IMR-90 (cell line): ENCODE data around the gene ACSM3. TPM values are rescaled to one million over a fixed set of nuclear protein-coding genes. Genes with fewer than 3 reads are reported as not detected.

Experiments used
- ATAC-seq: fragments of 200-7000 bp; cut with Tn5 transposase; 2 replicates; pipeline ENCODE4 v1.9.1; 2020; ENCODE audit warnings: low read depth, mild to moderate bottlenecking, moderate library complexity
- BruUV-seq: library from RNA; stranded (reverse); fragments of 400-500 nt; replicated peaks from 2 replicates; lab custom pipeline; 2021; lab: Mats Ljungman, UMichigan
- CTCF ChIA-PET: fragments of 300-600 bp; formaldehyde crosslinking; extraction: SDS; loops from one replicate; lab custom pipeline; 2021; ENCODE audit warnings: antibody characterized with exemption; lab: Yijun Ruan, JAX
- POLR2A ChIA-PET: fragments of 300-600 bp; sonication (Branson Sonifier 250); formaldehyde crosslinking; loops from one replicate; lab custom pipeline; 2022; ENCODE audit warnings: antibody characterized with exemption; ENCODE audit not compliant: unreplicated experiment; lab: Charles Lee
- DNase-seq: peaks from one replicate; pipeline ENCODE4 v3.0.0; 2013
- H2AFZ ChIP-seq: replicated peaks from 2 replicates; pipeline ENCODE3; 2013; ENCODE audit warnings: low read length, mild to moderate bottlenecking; ENCODE audit not compliant: poor library complexity
- H2AK5ac ChIP-seq: 2 replicates; pipeline ENCODE4 v1.6.1; 2013; ENCODE audit warnings: low read depth, low read length, inconsistent platforms
- H2AK9ac ChIP-seq: replicated peaks from 2 replicates; pipeline ENCODE3; 2013; ENCODE audit warnings: mild to moderate bottlenecking, low read depth, low read length, moderate library complexity; ENCODE audit not compliant: poor library complexity
- H2BK120ac ChIP-seq: 2 replicates; pipeline ENCODE4 v1.6.1; 2013; ENCODE audit warnings: low read depth, low read length, inconsistent platforms
- H2BK15ac ChIP-seq: 3 replicates; pipeline ENCODE4 v1.6.1; 2013; ENCODE audit warnings: low read depth, low read length, inconsistent platforms
- H2BK20ac ChIP-seq: 2 replicates; pipeline ENCODE4 v1.6.1; 2013; ENCODE audit warnings: low read depth, mild to moderate bottlenecking, inconsistent platforms, low read length, moderate library complexity
- H2BK5ac ChIP-seq: 2 replicates; pipeline ENCODE4 v1.6.1; 2013; ENCODE audit warnings: mild to moderate bottlenecking, low read depth, low read length, inconsistent platforms; ENCODE audit not compliant: poor library complexity, severe bottlenecking
- H3K14ac ChIP-seq: replicated peaks from 2 replicates; pipeline ENCODE4 v1.6.1; 2013; ENCODE audit warnings: low read depth, low read length, inconsistent platforms
- H3K18ac ChIP-seq: 2 replicates; pipeline ENCODE4 v1.6.1; 2013; ENCODE audit warnings: low read depth, low read length, control low read depth
- H3K23ac ChIP-seq: 2 replicates; pipeline ENCODE4 v1.6.1; 2013; ENCODE audit warnings: low read depth, low read length, inconsistent platforms
- H3K27ac ChIP-seq: 2 replicates; pipeline ENCODE4 v1.5.1; 2013; ENCODE audit warnings: mild to moderate bottlenecking, control low read depth, low read length; ENCODE audit not compliant: insufficient read depth
- H3K27me3 ChIP-seq: 2 replicates; pipeline ENCODE4 v1.6.1; 2013; ENCODE audit warnings: low read length; ENCODE audit not compliant: control insufficient read depth, insufficient read depth
- H3K36me3 ChIP-seq: 2 replicates; pipeline ENCODE4 v1.6.1; 2013; ENCODE audit warnings: low read length, mixed read lengths; ENCODE audit not compliant: control insufficient read depth, insufficient read depth
- H3K4ac ChIP-seq: 2 replicates; pipeline ENCODE4 v1.6.1; 2013; ENCODE audit warnings: low read depth, low read length, inconsistent platforms
- H3K4me1 ChIP-seq: 2 replicates; pipeline ENCODE4 v1.6.1; 2013; ENCODE audit warnings: low read length, mixed read lengths; ENCODE audit not compliant: control insufficient read depth, insufficient read depth
- H3K4me2 ChIP-seq: 2 replicates; pipeline ENCODE4 v1.6.1; 2013; ENCODE audit warnings: low read depth, mild to moderate bottlenecking, control low read depth, low read length, moderate library complexity
- H3K4me3 ChIP-seq: 2 replicates; pipeline ENCODE4 v1.5.1; 2013; ENCODE audit warnings: low read depth, mild to moderate bottlenecking, control low read depth, low read length, moderate library complexity; ENCODE audit not compliant: insufficient read depth
- H3K56ac ChIP-seq: 2 replicates; pipeline ENCODE4 v1.6.1; 2013; ENCODE audit warnings: low read length, inconsistent platforms; ENCODE audit not compliant: insufficient read depth; ENCODE audit errors: extremely low read depth
- H3K79me1 ChIP-seq, 2 experiments: 2 replicates each; pipeline ENCODE4 v1.6.1; 2013; ENCODE audit warnings: low read length in 2 of 2, inconsistent platforms in 1 of 2, low read depth in 1 of 2
- H3K9ac ChIP-seq: 2 replicates; pipeline ENCODE4 v1.6.1; 2013; ENCODE audit warnings: low read depth, low read length, control low read depth
- H3K9me1 ChIP-seq: 2 replicates; pipeline ENCODE4 v1.6.1; 2013; ENCODE audit warnings: low read length, inconsistent platforms; ENCODE audit not compliant: insufficient read depth
- H3K9me3 ChIP-seq: 2 replicates; pipeline ENCODE4 v1.6.1; 2013; ENCODE audit warnings: low read length; ENCODE audit not compliant: control insufficient read depth, insufficient read depth
- H4K20me1 ChIP-seq: 2 replicates; pipeline ENCODE4 v1.6.1; 2013; ENCODE audit warnings: low read length, inconsistent platforms; ENCODE audit not compliant: insufficient read depth
- H4K5ac ChIP-seq: 2 replicates; pipeline ENCODE4 v1.6.1; 2013; ENCODE audit warnings: mild to moderate bottlenecking, low read depth, low read length, control low read depth
- H4K8ac ChIP-seq, 2 experiments: 2 replicates each; pipeline ENCODE4 v1.6.1; 2013; ENCODE audit warnings: low read depth in 2 of 2, low read length in 2 of 2, control low read depth in 1 of 2, inconsistent platforms in 1 of 2
- H4K91ac ChIP-seq: 2 replicates; pipeline ENCODE4 v1.6.1; 2013; ENCODE audit warnings: low read depth, low read length, inconsistent platforms; ENCODE audit not compliant: insufficient read depth
- BHLHE40 ChIP-seq: fragments of 150-350 bp; IDR thresholded peaks from 2 replicates; pipeline ENCODE4 v1.6.1; 2016; ENCODE audit warnings: mild to moderate bottlenecking, low read depth, low read length
- CEBPB ChIP-seq: IDR thresholded peaks from 2 replicates; pipeline ENCODE4 v1.6.1; 2012; ENCODE audit warnings: low read depth, low read length, improper control_type of control experiment
- CHD1 ChIP-seq: IDR thresholded peaks from 2 replicates; pipeline ENCODE4 v1.6.1; 2012; ENCODE audit warnings: low read depth, low read length, improper control_type of control experiment
- FOS ChIP-seq: fragments of 150-350 bp; IDR thresholded peaks from 2 replicates; pipeline ENCODE4 v1.6.1; 2016; ENCODE audit warnings: low read depth, low read length
- MAFK ChIP-seq: IDR thresholded peaks from 2 replicates; pipeline ENCODE4 v1.6.1; 2012; ENCODE audit warnings: low read depth, low read length, improper control_type of control experiment
- MXI1 ChIP-seq: IDR thresholded peaks from 2 replicates; pipeline ENCODE4 v1.6.1; 2012; ENCODE audit warnings: low read depth, mild to moderate bottlenecking, low read length, moderate library complexity, borderline replicate concordance
- POLR2A ChIP-seq: IDR thresholded peaks from 2 replicates; pipeline ENCODE4 v1.6.1; 2012; ENCODE audit warnings: mild to moderate bottlenecking, low read depth, low read length
- RFX5 ChIP-seq: IDR thresholded peaks from 2 replicates; pipeline ENCODE4 v1.8.0; 2012; ENCODE audit warnings: low read depth, mild to moderate bottlenecking, low read length, moderate library complexity
- WGBS, 2 experiments: methylation state at CpG; one replicate each; pipeline versions ENCODE4 v1.1.5 to v1.1.7; 2013; ENCODE audit warnings: missing lambda C conversion rate in 2 of 2; ENCODE audit not compliant: insufficient read length in 1 of 2; ENCODE audit errors: extremely low coverage in 2 of 2; 5-methylcytosine and 5-hydroxymethylcytosine counted together
- dilution Hi-C: fragments of 300-500 bp; cut with HindIII; formaldehyde crosslinking; loops from one replicate; pipeline ENCODE4 v1.14.3; 2018; ENCODE audit warnings: low sequenced_read_pairs; ENCODE audit not compliant: unreplicated experiment
- in situ Hi-C: fragments of 300-500 bp; cut with MboI; formaldehyde crosslinking; loops from 3 replicates; pipeline ENCODE4 v1.14.3; 2019; ENCODE audit warnings: low sequenced_read_pairs, inconsistent platforms, mixed read lengths
- intact Hi-C: fragments of 100-400 bp; cut with micrococcal nuclease; formaldehyde crosslinking; loops from 2 replicates; pipeline ENCODE4 v1.10.0; 2022
- polyA plus RNA-seq, 3 experiments: library from polyadenylated mRNA; depleted of rRNA; stranded (reverse); fragments of >200 nt; gene quantifications; 2 replicates each; pipeline ENCODE4 v1.2.3, GENCODE V29; 2012; ENCODE audit warnings: low replicate concordance in 1 of 3
- total RNA-seq: library from RNA; depleted of rRNA; stranded (reverse); fragments of >200 nt; gene quantifications from 2 replicates; pipeline ENCODE4 v1.2.3, GENCODE V29; 2012

Gene ACSM3
- total and polyA plus RNA-seq, 2 of the 4 experiments (the other 2 are of a cell fraction) = 0.50 to 0.54 TPM

DNA sequence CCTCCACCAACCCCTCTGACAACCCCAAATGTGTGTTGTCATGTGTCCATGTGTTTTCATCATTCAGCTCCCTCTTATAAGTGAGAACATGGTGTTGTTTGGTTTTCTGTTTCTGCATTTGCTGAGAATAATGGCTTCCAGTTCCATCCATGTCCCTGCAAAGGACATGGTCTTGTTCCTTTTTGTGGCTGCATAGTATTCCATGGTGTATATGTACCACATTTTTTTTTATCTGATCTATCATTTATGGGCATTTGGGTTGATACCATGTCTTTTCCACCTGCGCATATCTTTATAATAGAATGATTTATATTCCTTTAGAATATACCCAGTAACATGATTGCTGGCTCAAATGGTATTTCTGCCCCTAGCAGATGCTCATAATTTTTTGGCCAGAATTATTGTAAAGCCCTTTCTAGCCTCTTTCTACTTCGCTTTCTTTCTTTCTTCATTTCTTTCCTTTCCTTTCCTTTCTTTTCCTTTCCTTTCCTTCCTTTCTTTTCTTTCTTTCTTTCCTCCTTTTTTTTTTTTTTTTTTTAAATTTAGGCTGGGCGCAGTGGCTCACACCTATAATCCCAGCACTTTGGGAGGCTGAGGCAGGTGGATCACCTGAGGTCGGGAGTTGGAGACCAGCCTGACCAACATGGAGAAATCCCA lies 55.2 kb downstream of the ACSM3 start:
- H3K4me1 ChIP-seq = no peaks in the 10 kb centered on the region
- no peak overlapping the region for H2BK15ac ChIP-seq
- H4K91ac ChIP-seq = no peak overlapping the region
- no peak overlapping the region for H3K4me3 ChIP-seq
- H3K27ac ChIP-seq = no peak overlapping the region
- H3K14ac ChIP-seq = no peak overlapping the region
- H3K9ac ChIP-seq = no peak overlapping the region
- in situ Hi-C loops (no loop called here), intact Hi-C loops (no loop called here), dilution Hi-C loops (no loop called here)
- ATAC-seq = no peak
- no peak overlapping the region for H2AFZ ChIP-seq
- no peaks in the 10 kb centered on the region for H3K79me1 ChIP-seq
- peaks cover 2% of the 10 kb centered on the region; the same call in 1 of the 2 replicates for H3K36me3 ChIP-seq
- no CpG with 5 or more reads among the region's 4 CpGs for WGBS, 2 experiments
- no TSS peak for BruUV-seq
- H2BK20ac ChIP-seq = no peak overlapping the region
- no peak overlapping the region for H2BK5ac ChIP-seq
- ChIA-PET POLR2A (no interaction called here), CTCF (no interaction called here)
- H2AK9ac ChIP-seq = no peak overlapping the region
- H2BK120ac ChIP-seq = no peak overlapping the region
- H3K27me3 ChIP-seq = no peaks in the 10 kb centered on the region
- no peak overlapping the region for H2AK5ac ChIP-seq
- H3K56ac ChIP-seq = no peak overlapping the region
- no peaks in the 10 kb centered on the region for H4K20me1 ChIP-seq
- DNase-seq = no peak
- no peak overlapping the region for H4K5ac ChIP-seq
- no peak overlapping the region for H3K4ac ChIP-seq
- H3K4me2 ChIP-seq = no peak overlapping the region
- H3K9me3 ChIP-seq = no peaks in the 10 kb centered on the region
- no peaks in the 10 kb centered on the region for H3K9me1 ChIP-seq
- H3K18ac ChIP-seq = no peak overlapping the region
- no peak overlapping the region for H3K23ac ChIP-seq
- TF ChIP-seq FOS (no peak), CEBPB (no peak), MAFK (no peak), RFX5 (no peak), MXI1 (no peak), CHD1 (no peak), POLR2A (no peak), BHLHE40 (no peak)
- no peak overlapping the region for H4K8ac ChIP-seq
